Neural cell (in vitro differentiated cells): ENCODE measurements around the gene MACC1. TPM values are rescaled to one million over a fixed set of nuclear protein-coding genes. Genes with fewer than 3 reads are reported as not detected.
"Not testable (repeated sequence)": the region's sequence is repeated elsewhere in the genome, so short reads cannot be mapped to it uniquely, and the experiment has no call there.

Source experiments
- H2AFZ ChIP-seq: fragments of 200-600, 300-800 bp; sonication (generic), shearing (Covaris generic); 2 replicates; pipeline ENCODE4 v1.6.0; 2014; ENCODE audit warnings: low read depth, mild to moderate bottlenecking, antibody characterized with exemption, low read length, moderate library complexity
- H3F3A ChIP-seq: fragments of 200-600 bp; shearing (Covaris generic); 2 replicates; pipeline ENCODE4 v1.6.1; 2016; ENCODE audit warnings: mild to moderate bottlenecking, moderate library complexity, mixed read lengths, antibody characterized with exemption, low read length; ENCODE audit not compliant: insufficient read depth, poor library complexity, severe bottlenecking
- H3K27ac ChIP-seq: fragments of 200-600, 300-800 bp; sonication (generic), shearing (Covaris generic); 2 replicates; pipeline ENCODE4 v1.5.1; 2014; ENCODE audit warnings: mild to moderate bottlenecking, low read length, moderate library complexity
- H3K27me3 ChIP-seq: fragments of 300-800, 200-600 bp; sonication (generic), shearing (Covaris generic); 2 replicates; pipeline ENCODE4 v1.6.0; 2014; ENCODE audit warnings: mild to moderate bottlenecking, low read depth, low read length, moderate library complexity; ENCODE audit not compliant: insufficient read depth
- H3K36me3 ChIP-seq: fragments of 300-800, 200-600 bp; sonication (generic), shearing (Covaris generic); 2 replicates; pipeline ENCODE4 v1.5.1; 2014; ENCODE audit warnings: mild to moderate bottlenecking, antibody characterized with exemption, low read length, moderate library complexity; ENCODE audit not compliant: insufficient read depth
- H3K4me2 ChIP-seq: fragments of 300-800, 200-600 bp; sonication (generic), shearing (Covaris generic); 2 replicates; pipeline ENCODE4 v1.6.0; 2014; ENCODE audit warnings: mild to moderate bottlenecking, low read length
- H3K4me3 ChIP-seq: fragments of 300-800, 200-600 bp; sonication (generic), shearing (Covaris generic); 2 replicates; pipeline ENCODE4 v1.5.1; 2014; ENCODE audit warnings: mild to moderate bottlenecking, low read length, moderate library complexity
- H3K79me2 ChIP-seq: fragments of 200-600 bp; shearing (Covaris generic); replicated peaks from 2 replicates; pipeline ENCODE4 v1.6.0; 2014; ENCODE audit warnings: mild to moderate bottlenecking, low read length, moderate library complexity; ENCODE audit not compliant: insufficient read depth
- H3K9ac ChIP-seq: fragments of 300-800, 200-600 bp; sonication (generic), shearing (Covaris generic); 2 replicates; pipeline ENCODE4 v1.6.1; 2016; ENCODE audit warnings: mild to moderate bottlenecking, low read length, mixed read lengths
- H3K9me2 ChIP-seq: fragments of 200-600 bp; shearing (Covaris generic); 2 replicates; pipeline ENCODE4 v1.6.1; 2016; ENCODE audit warnings: mild to moderate bottlenecking, low read length, mixed read lengths; ENCODE audit not compliant: insufficient read depth
- H3K9me3 ChIP-seq: fragments of 200-600, 300-800 bp; sonication (generic), shearing (Covaris generic); 2 replicates; pipeline ENCODE4 v1.6.1; 2016; ENCODE audit warnings: mild to moderate bottlenecking, mixed run types, low read length, moderate library complexity, mixed read lengths
- H4K20me1 ChIP-seq: fragments of 200-600 bp; shearing (Covaris generic); 2 replicates; pipeline ENCODE4 v1.6.1; 2016; ENCODE audit warnings: mild to moderate bottlenecking, mixed run types; ENCODE audit not compliant: insufficient read depth
- EP300 ChIP-seq: fragments of 450-650 bp; conservative IDR thresholded peaks from 2 replicates; pipeline ENCODE4 v1.6.1; 2014; ENCODE audit warnings: antibody characterized with exemption, mild to moderate bottlenecking, moderate library complexity; ENCODE audit not compliant: poor library complexity, severe bottlenecking
- EZH2 ChIP-seq: fragments of 200-600, 300-800 bp; shearing (Covaris generic), sonication (generic); IDR thresholded peaks from 2 replicates; pipeline ENCODE4 v1.6.1; 2014; ENCODE audit warnings: antibody characterized with exemption, low read length, borderline replicate concordance, mild to moderate bottlenecking; ENCODE audit not compliant: insufficient read depth, poor library complexity, severe bottlenecking
- MXI1 ChIP-seq: fragments of 450-650 bp; conservative IDR thresholded peaks from 2 replicates; pipeline ENCODE4 v1.6.1; 2014; ENCODE audit warnings: antibody characterized with exemption, mild to moderate bottlenecking; ENCODE audit not compliant: poor library complexity, severe bottlenecking
- POLR2AphosphoS5 ChIP-seq: IDR thresholded peaks from 2 replicates; pipeline ENCODE4 v1.6.1; 2012
- RAD21 ChIP-seq: fragments of 450-650 bp; conservative IDR thresholded peaks from 2 replicates; pipeline ENCODE4 v1.6.1; 2014; ENCODE audit warnings: antibody characterized with exemption, mild to moderate bottlenecking, moderate library complexity
- SMC3 ChIP-seq: fragments of 450-650 bp; conservative IDR thresholded peaks from 2 replicates; pipeline ENCODE4 v1.6.1; 2014; ENCODE audit warnings: antibody characterized with exemption, mild to moderate bottlenecking, moderate library complexity; ENCODE audit not compliant: poor library complexity
- TAF1 ChIP-seq: IDR thresholded peaks from 2 replicates; pipeline ENCODE4 v1.6.1; 2012; ENCODE audit warnings: low read depth
- polyA plus RNA-seq: library from polyadenylated mRNA; depleted of rRNA; stranded (reverse); fragments of >200 nt; gene quantifications from 2 replicates; pipeline ENCODE4 v1.2.3, GENCODE V29; 2014
- TF ChIP-seq, protein P1 (sequence below): fragments of 450-650 bp; IDR thresholded peaks from 2 replicates; pipeline ENCODE4 v1.5.1; 2014; ENCODE audit warnings: antibody characterized with exemption, mild to moderate bottlenecking, moderate library complexity; ENCODE audit not compliant: poor library complexity, severe bottlenecking
- TF ChIP-seq, protein P2 (sequence below): IDR thresholded peaks from 2 replicates; pipeline ENCODE4 v1.6.1; 2012; ENCODE audit warnings: borderline replicate concordance

MACC1 gene
- polyA plus RNA-seq, 1 donor from 2014 or later, result 0.20 TPM

- H3F3A ChIP-seq, result no peaks in the 10 kb centered on the region
- no peak overlapping the region for H3K4me3 ChIP-seq
- H3K27me3 ChIP-seq, result no peaks in the 10 kb centered on the region
- H3K36me3 ChIP-seq, result no peaks in the 10 kb centered on the region
- H3K9ac ChIP-seq, result no peak overlapping the region
- H3K27ac ChIP-seq, result no peak overlapping the region
- TF ChIP-seq SMC3 (no peak), EP300 (no peak), RAD21 (no peak), TAF1 (no peak), POLR2AphosphoS5 (no peak), MXI1 (no peak), EZH2 (no peak)
- TF ChIP-seq, protein P1, sequence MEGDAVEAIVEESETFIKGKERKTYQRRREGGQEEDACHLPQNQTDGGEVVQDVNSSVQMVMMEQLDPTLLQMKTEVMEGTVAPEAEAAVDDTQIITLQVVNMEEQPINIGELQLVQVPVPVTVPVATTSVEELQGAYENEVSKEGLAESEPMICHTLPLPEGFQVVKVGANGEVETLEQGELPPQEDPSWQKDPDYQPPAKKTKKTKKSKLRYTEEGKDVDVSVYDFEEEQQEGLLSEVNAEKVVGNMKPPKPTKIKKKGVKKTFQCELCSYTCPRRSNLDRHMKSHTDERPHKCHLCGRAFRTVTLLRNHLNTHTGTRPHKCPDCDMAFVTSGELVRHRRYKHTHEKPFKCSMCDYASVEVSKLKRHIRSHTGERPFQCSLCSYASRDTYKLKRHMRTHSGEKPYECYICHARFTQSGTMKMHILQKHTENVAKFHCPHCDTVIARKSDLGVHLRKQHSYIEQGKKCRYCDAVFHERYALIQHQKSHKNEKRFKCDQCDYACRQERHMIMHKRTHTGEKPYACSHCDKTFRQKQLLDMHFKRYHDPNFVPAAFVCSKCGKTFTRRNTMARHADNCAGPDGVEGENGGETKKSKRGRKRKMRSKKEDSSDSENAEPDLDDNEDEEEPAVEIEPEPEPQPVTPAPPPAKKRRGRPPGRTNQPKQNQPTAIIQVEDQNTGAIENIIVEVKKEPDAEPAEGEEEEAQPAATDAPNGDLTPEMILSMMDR, result no peak
- TF ChIP-seq, protein P2, sequence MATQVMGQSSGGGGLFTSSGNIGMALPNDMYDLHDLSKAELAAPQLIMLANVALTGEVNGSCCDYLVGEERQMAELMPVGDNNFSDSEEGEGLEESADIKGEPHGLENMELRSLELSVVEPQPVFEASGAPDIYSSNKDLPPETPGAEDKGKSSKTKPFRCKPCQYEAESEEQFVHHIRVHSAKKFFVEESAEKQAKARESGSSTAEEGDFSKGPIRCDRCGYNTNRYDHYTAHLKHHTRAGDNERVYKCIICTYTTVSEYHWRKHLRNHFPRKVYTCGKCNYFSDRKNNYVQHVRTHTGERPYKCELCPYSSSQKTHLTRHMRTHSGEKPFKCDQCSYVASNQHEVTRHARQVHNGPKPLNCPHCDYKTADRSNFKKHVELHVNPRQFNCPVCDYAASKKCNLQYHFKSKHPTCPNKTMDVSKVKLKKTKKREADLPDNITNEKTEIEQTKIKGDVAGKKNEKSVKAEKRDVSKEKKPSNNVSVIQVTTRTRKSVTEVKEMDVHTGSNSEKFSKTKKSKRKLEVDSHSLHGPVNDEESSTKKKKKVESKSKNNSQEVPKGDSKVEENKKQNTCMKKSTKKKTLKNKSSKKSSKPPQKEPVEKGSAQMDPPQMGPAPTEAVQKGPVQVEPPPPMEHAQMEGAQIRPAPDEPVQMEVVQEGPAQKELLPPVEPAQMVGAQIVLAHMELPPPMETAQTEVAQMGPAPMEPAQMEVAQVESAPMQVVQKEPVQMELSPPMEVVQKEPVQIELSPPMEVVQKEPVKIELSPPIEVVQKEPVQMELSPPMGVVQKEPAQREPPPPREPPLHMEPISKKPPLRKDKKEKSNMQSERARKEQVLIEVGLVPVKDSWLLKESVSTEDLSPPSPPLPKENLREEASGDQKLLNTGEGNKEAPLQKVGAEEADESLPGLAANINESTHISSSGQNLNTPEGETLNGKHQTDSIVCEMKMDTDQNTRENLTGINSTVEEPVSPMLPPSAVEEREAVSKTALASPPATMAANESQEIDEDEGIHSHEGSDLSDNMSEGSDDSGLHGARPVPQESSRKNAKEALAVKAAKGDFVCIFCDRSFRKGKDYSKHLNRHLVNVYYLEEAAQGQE, result no peak
- H3K79me2 ChIP-seq, result no peaks in the 10 kb centered on the region
- no peak overlapping the region for H2AFZ ChIP-seq
- no peaks in the 10 kb centered on the region for H3K9me3 ChIP-seq
- no peaks in the 10 kb centered on the region for H4K20me1 ChIP-seq
- H3K9me2 ChIP-seq, result no peaks in the 10 kb centered on the region
- no peak overlapping the region for H3K4me2 ChIP-seq
Measured at GRCh38 chr7:20211376-20211775, 5.8 kb downstream of the MACC1 start.

DNA sequence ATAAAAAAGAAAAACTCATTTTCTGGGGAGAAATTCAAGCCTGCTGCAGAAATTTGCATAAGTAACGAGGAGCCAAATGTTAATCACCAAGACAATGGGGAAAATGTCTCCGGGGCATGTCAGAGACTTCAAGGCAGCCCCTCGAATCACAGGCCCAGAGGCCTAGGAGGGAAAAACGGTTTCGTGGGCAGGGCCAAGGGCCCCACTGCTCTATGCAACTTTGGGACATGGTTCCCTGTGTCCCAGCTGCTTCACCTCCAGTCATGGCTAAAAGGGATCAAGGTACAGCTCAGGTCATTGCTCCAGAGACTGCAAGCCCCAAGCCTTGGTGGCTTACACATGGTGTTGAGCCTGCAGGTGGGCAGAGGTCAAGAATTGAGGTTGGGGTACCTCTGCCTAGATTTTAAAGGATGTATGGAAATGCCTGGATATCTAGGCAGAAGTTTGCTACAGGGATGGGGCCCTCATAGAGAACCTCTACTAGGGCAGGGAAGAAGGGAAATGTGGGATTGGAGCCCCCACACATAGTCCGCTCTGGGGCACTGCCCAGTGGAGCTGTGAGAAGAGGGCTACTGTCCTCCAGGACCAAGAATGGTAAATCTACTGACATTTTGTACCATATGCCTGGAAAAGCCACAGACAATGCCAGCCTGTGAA, 8.4 kb downstream of the MACC1 start:
- H3K27ac ChIP-seq, result no peak overlapping the region
- H2AFZ ChIP-seq, result no peak overlapping the region

DNA sequence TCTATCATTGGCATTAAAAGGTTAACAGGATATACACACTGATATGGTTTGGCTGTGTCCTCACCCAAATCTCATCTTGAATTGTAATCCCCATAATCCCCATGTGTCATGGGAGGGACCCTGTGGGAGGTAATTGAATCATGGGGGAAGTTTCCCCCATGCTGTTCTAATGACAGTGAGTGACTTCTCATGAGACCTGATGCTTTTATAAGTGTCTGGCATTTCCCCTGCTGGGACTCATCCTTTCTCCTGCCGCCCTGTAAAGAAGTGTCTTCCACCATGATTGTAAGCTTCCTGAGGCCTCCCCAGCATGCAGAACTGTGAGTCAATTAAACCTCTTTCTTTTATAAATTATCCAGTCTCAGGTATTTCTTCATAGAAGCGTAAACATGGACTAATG, 9.4 kb downstream of the MACC1 start:
- H3K4me3 ChIP-seq, H3K36me3 ChIP-seq, H3K27me3 ChIP-seq, H3K9me3 ChIP-seq, H3K27ac ChIP-seq, H3F3A ChIP-seq, H3K9ac ChIP-seq, H3K79me2 ChIP-seq, H2AFZ ChIP-seq, H3K9me2 ChIP-seq, H3K4me2 ChIP-seq, H4K20me1 ChIP-seq: not testable (repeated sequence)

More for the DNA sequence above, 8.4 kb downstream of the MACC1 start:
- TF ChIP-seq, protein P2, result no peak
- TF ChIP-seq MXI1 (no peak), SMC3 (no peak)
- Histone ChIP-seq H3K4me2 (no peak overlapping the region), H3F3A (no peaks in the 10 kb centered on the region), H3K9me3 (no peaks in the 10 kb centered on the region), H3K27me3 (no peaks in the 10 kb centered on the region), H3K79me2 (no peaks in the 10 kb centered on the region), H4K20me1 (no peaks in the 10 kb centered on the region), H3K4me3 (no peak overlapping the region), H3K9ac (no peak overlapping the region), H3K36me3 (no peaks in the 10 kb centered on the region), H3K9me2 (no peaks in the 10 kb centered on the region)
